ENCODE results near the gene PMFBP1.

GRCh38 chr16:72162105-72162692 lies 9.8 kb downstream of the PMFBP1 start:
- TF ChIP-seq CTCF (IDR thresholded peaks at IDR 0.05; ENCODE audit: low read depth, low read length) (no peak), POLR2A (IDR thresholded peaks at IDR 0.05; ENCODE audit: extremely low read depth, insufficient read length) (no peak), MAX (IDR thresholded peaks at IDR 0.05; ENCODE audit: low read depth, low read length) (no peak)
